Mucosa of rectum (tissue), 2 donors: ENCODE data around the gene TAPBP.

Source experiments
- H3K27ac ChIP-seq, 2 donors: one replicate each; pipeline ENCODE4 v1.7.0; 2013; ENCODE audit warnings: inconsistent platforms in 2 of 2, low read depth in 2 of 2, low read length in 2 of 2
- H3K27me3 ChIP-seq, 2 donors: one replicate each; pipeline ENCODE4 v1.7.0; 2013; ENCODE audit warnings: low read length in 2 of 2; ENCODE audit not compliant: control insufficient read depth in 2 of 2, insufficient read depth in 2 of 2
- H3K36me3 ChIP-seq, 2 donors: one replicate each; pipeline ENCODE4 v1.7.0; 2013; ENCODE audit warnings: low read length in 2 of 2; ENCODE audit not compliant: control insufficient read depth in 2 of 2, insufficient read depth in 2 of 2
- H3K4me1 ChIP-seq, 2 donors: one replicate each; pipeline ENCODE4 v1.7.0; 2013; ENCODE audit warnings: low read length in 2 of 2, mild to moderate bottlenecking in 1 of 2; ENCODE audit not compliant: control insufficient read depth in 2 of 2, insufficient read depth in 2 of 2
- H3K4me3 ChIP-seq, 2 donors: one replicate each; pipeline ENCODE4 v1.7.0; 2013; ENCODE audit warnings: low read length in 2 of 2
- H3K9ac ChIP-seq, 2 donors: one replicate each; pipeline ENCODE4 v1.7.0; 2013; ENCODE audit warnings: low read length in 2 of 2, low read depth in 1 of 2, mild to moderate bottlenecking in 1 of 2
- H3K9me3 ChIP-seq, 2 donors: one replicate each; pipeline ENCODE4 v1.7.0; 2013; ENCODE audit warnings: low read length in 2 of 2; ENCODE audit not compliant: control insufficient read depth in 2 of 2
- donor health status: healthy.
- donor health status: Normal muscosa, but diverticular disease.

Gene TAPBP

GRCh38 chr6:33320315-33321181, 6.7 kb upstream of the TAPBP start:
- Histone ChIP-seq H3K4me3 (peak overlapping the region in 1 of 2 donors; percentile 85), H3K9me3 (no peaks in the 10 kb centered on the region), H3K36me3 (peaks cover 26 to 27% of the 10 kb centered on the region in 2 donors), H3K27me3 (no peaks in the 10 kb centered on the region), H3K27ac (peak overlapping the region in 1 of 2 donors; percentile 32), H3K4me1 (peaks cover 43 to 46% of the 10 kb centered on the region in 2 donors), H3K9ac (no peak overlapping the region)

- no peak overlapping the region for H3K9ac ChIP-seq
- no peaks in the 10 kb centered on the region for H3K27me3 ChIP-seq
- H3K27ac ChIP-seq, result peak overlapping the region in 1 of 2 donors; percentile 32
- no peaks in the 10 kb centered on the region for H3K9me3 ChIP-seq
- H3K36me3 ChIP-seq, result peaks cover 26 to 27% of the 10 kb centered on the region in 2 donors
- no peak overlapping the region for H3K4me3 ChIP-seq
- H3K4me1 ChIP-seq, result peaks cover 49 to 53% of the 10 kb centered on the region in 2 donors
Measured at GRCh38 chr6:33319939-33320314, 6.0 kb upstream of the TAPBP start.

- Histone ChIP-seq H3K36me3 (peaks cover 26 to 27% of the 10 kb centered on the region in 2 donors), H3K27me3 (no peaks in the 10 kb centered on the region), H3K27ac (peak overlapping the region; percentile 84 to 88), H3K9me3 (no peaks in the 10 kb centered on the region), H3K9ac (peak overlapping the region; percentile 74 to 79), H3K4me3 (peak overlapping the region; percentile 77 to 94), H3K4me1 (peaks cover 52 to 55% of the 10 kb centered on the region in 2 donors)
Measured at GRCh38 chr6:33318426-33319073, 4.7 kb upstream of the TAPBP start.

GRCh38 chr6:33317669-33318425, 4.0 kb upstream of the TAPBP start, which contains the start of gene ZBTB22:
TSS of gene ZBTB22 (minus strand) at chr6:33317744. CDS start at chr6:33316916, 828 bp downstream.
- peak within 1 kb of the TSS; percentile 77 to 94 for H3K4me3 ChIP-seq
- H3K9ac ChIP-seq, result peak within 1 kb of the TSS; percentile 74 to 79
- peaks cover 26 to 27% of the 10 kb centered on the region in 2 donors for H3K36me3 ChIP-seq
- H3K4me1 ChIP-seq, result peaks cover 49 to 55% of the 10 kb centered on the region in 2 donors
- no peaks in the 10 kb centered on the region for H3K27me3 ChIP-seq
- peak within 1 kb of the TSS; percentile 84 to 88 for H3K27ac ChIP-seq
- H3K9me3 ChIP-seq, result no peaks in the 10 kb centered on the region

- Histone ChIP-seq H3K9ac (peak overlapping the region in 1 of 2 donors; percentile 28), H3K4me3 (peak overlapping the region; percentile 70 to 77), H3K4me1 (peaks cover 53 to 57% of the 10 kb centered on the region in 2 donors), H3K27ac (peak overlapping the region; percentile 84 to 88), H3K36me3 (peaks cover 26 to 27% of the 10 kb centered on the region in 2 donors), H3K27me3 (no peaks in the 10 kb centered on the region), H3K9me3 (no peaks in the 10 kb centered on the region)
Measured at GRCh38 chr6:33317419-33317668, 3.5 kb upstream of the TAPBP start.

GRCh38 chr6:33316603-33317418, 2.9 kb upstream of the TAPBP start:
- peaks cover 26 to 27% of the 10 kb centered on the region in 2 donors for H3K36me3 ChIP-seq
- H3K9ac ChIP-seq, result peak overlapping the region in 1 of 2 donors; percentile 28
- H3K27ac ChIP-seq, result peak overlapping the region; percentile 28 to 32
- peaks cover 53 to 59% of the 10 kb centered on the region in 2 donors for H3K4me1 ChIP-seq
- no peaks in the 10 kb centered on the region for H3K9me3 ChIP-seq
- H3K27me3 ChIP-seq, result no peaks in the 10 kb centered on the region
- peak overlapping the region; percentile 70 to 77 for H3K4me3 ChIP-seq

- Histone ChIP-seq H3K27ac (no peak overlapping the region), H3K4me1 (peaks cover 51 to 56% of the 10 kb centered on the region in 2 donors), H3K4me3 (peak overlapping the region in 1 of 2 donors; percentile 100), H3K9me3 (no peaks in the 10 kb centered on the region), H3K36me3 (peaks cover 25 to 26% of the 10 kb centered on the region in 2 donors), H3K27me3 (no peaks in the 10 kb centered on the region), H3K9ac (no peak overlapping the region)
Measured at GRCh38 chr6:33315793-33316602, 2.1 kb upstream of the TAPBP start.

GRCh38 chr6:33314943-33315792, 1.3 kb upstream of the TAPBP start:
- Histone ChIP-seq H3K9ac (peak overlapping the region; percentile 99 to 100), H3K4me3 (peak overlapping the region; percentile 97 to 100), H3K4me1 (peaks cover 45 to 49% of the 10 kb centered on the region in 2 donors), H3K27me3 (no peaks in the 10 kb centered on the region), H3K36me3 (peaks cover 16 to 18% of the 10 kb centered on the region in 2 donors), H3K9me3 (no peaks in the 10 kb centered on the region), H3K27ac (peak overlapping the region; percentile 99)
